Aorta (tissue), 4 donors: ENCODE data around the gene OCIAD1. TPM values are rescaled to one million over a fixed set of nuclear protein-coding genes. Genes with fewer than 3 reads are reported as not detected.

ENCODE experiments used
- polyA plus RNA-seq, 2 donors: library from polyadenylated mRNA; stranded (reverse); fragments of 200-250 nt; gene quantifications; one replicate each; pipeline ENCODE4 v1.2.3, GENCODE V29; 2013
- total RNA-seq, 2 donors: library from RNA; stranded (reverse); fragmentation: NEBNext Ultra II Directional; extraction: Animal tissue kit (Norgen Biotek cat#: 25700); gene quantifications; one replicate each; pipeline ENCODE4 v1.2.1, GENCODE V29; 2021
- donor health status: healthy with polysubstance abuse.
- donor health status: Bipolar disorder and iron deficiency.
- donor health status: DM: no; HTN: no; CAD: no.
- donor health status: DM: yes; HTN: yes; CAD: no.

OCIAD1 gene
- total and polyA plus RNA-seq, 4 donors = 81.5 to 112 (median 103) TPM

Other genes with a start within 250 kb of the OCIAD1 start
- gene FRYL, start 50.8 kb upstream of the OCIAD1 start, total RNA-seq = 100 to 1,000 TPM; 141 TPM
- gene FRYL, start 50.8 kb upstream of the OCIAD1 start, polyA plus RNA-seq = 10 to 100 TPM; 12.8 to 30.8 TPM
- 10 to 100 TPM; 19.7 to 22.4 TPM for gene OCIAD2, start 75.7 kb downstream of the OCIAD1 start, total RNA-seq
- 10 to 100 TPM; 24.8 to 65.9 TPM for gene OCIAD2, start 75.7 kb downstream of the OCIAD1 start, polyA plus RNA-seq
- gene CWH43, start 155.2 kb downstream of the OCIAD1 start, total RNA-seq = not detected
- gene CWH43, start 155.2 kb downstream of the OCIAD1 start, polyA plus RNA-seq = not detected